NCI-H2107 (cell line): ENCODE data around the gene DGCR2.

Experiments
- DNase-seq: peaks from one replicate; lab custom pipeline; 2025; lab: John Stamatoyannopoulos, UW

Gene DGCR2

DNA sequence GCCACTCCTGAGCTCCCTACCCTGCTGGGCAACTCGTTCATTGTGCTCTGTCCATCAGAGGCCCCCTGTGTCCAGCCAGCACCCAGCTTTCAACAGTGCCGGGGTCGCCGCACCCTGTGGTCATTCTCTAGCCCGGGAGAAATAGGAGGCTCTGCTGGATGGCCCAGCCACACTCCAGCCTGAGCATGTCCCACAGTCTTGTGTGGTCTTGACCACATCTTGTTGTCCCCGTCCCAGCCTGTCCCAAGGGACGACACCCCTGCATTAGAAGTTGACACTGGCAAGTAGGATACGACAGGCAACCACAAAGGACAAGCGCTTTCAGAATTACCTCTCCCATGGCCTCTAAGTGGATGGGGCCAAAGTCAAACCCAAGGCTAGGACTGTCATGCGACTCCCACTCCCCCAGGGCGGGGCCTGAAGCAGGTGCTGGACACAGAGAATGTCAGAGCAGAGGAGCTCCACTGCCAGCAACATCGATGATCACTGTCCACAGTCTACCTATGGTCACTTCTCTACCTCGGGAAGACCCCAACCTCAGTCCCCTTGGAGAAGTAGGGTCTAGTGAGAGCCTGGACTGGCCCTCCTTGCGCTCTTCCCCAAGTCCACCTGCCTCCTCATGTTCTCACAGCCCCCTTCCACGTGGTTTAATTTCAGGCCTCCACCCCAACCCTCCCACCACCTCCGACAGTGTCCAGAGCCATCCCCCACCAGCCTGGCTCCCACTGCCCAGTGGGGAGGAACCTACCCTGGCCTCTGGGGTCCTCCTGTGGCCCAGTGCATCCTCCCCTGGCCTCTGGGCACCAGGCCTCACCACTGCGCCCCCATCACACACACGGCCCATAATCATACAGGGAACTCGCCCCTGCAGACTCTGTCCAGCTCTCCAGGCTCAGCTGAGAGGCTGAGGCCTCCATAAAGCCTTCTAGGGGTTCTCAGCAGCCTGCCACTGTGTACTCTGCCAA lies 4.4 kb upstream of the DGCR2 start:
- no peak for DNase-seq

DNA sequence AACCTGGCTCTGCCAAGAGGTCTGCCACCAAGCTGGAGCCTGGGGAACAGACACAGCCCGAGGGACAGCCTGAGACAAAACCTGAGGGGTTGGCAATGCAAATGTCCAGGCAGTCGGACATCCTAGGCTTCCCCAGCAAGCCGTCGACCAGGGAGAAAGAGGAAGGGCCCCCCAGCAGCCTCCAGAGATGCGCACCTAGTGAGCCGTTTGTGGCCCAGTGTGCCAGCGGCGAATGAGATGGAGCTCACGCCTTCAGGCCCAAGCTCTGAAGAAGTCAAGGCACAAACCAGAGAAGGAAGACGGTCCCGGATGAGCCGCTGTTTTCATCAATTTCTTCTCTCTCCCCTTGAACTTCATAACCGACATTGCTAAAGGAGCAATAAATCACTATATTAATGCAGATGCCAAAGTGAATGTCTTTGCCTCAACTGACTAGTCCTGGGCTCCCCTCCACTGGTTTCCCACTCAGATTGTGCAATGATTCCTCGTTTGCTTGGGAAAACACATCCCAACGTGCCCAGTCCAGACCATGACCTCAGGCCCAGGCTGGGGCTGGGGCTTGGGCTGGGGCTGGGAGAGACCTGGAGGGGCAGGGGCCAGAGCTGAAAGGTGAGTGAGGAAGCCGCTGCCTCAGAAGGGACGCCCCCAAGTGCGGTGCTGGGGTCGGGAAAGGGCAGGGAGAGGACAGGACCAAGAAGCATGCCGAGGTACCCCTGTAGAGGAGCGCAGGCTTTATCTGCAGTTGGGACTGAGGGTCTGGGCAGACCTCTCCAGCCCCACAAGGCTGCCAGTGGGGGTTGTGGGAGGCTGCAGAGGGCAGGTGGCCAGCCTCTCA lies 3.5 kb upstream of the DGCR2 start:
- no peak for DNase-seq

DNA sequence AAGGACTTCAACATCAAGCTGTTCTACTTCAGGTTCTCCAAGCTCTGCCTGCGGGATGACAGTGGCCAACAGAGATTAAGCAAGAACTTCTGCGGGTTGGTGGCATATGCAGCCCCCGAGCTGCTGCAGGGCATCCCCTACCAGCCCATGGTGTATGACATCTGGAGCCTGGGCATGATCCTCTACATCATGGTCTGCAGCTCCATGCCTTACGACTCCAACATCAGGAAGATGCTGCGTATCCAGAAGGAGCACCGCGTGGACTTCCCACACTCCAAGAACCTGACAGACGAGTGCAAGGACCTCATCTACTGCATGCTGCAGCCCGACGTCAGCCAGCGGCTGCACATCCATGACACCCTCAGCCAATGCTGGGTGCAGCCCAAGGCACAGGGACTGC lies 2.8 kb upstream of the DGCR2 start:
- no peak for DNase-seq

DNA sequence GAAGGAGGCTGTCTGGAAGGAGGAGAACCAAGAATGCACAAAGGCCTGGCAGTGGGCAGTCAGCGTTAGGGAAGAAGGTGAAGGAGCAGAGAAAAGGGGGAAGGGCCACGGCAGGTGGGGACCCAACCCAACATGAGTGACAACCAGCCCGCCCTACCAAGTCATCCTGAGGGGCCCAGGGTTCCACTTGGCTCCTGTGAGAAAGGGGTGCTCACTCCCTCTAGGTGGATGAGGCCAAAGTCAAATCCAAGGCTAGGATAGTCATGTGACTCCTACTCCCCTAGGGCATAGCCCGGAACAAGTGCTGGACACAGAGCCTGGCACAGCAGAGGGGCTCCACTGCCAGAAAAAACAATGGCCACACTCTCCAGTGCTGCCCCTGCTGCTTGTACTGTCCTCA lies 2.2 kb upstream of the DGCR2 start:
- no peak for DNase-seq

DNA sequence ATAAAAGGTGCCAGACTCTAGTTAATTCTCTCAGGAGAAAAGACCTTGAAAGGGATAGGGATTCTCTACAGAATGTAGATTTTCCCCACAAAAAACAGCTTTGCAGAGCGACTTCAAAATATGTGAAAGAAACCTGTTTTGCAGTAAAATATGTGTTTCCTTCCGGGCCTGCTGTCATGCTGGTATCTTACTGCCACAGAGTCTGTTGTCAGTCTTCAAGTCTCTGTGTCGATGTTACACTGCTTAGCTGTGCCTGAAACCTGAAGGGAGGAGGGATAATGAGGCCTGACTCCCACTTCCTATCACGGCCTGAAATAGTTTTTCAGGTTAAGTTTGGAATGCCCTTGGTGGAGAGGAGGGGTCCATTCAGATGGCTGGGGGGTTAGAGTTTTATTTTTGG lies 1.7 kb upstream of the DGCR2 start:
- no peak for DNase-seq

DNA sequence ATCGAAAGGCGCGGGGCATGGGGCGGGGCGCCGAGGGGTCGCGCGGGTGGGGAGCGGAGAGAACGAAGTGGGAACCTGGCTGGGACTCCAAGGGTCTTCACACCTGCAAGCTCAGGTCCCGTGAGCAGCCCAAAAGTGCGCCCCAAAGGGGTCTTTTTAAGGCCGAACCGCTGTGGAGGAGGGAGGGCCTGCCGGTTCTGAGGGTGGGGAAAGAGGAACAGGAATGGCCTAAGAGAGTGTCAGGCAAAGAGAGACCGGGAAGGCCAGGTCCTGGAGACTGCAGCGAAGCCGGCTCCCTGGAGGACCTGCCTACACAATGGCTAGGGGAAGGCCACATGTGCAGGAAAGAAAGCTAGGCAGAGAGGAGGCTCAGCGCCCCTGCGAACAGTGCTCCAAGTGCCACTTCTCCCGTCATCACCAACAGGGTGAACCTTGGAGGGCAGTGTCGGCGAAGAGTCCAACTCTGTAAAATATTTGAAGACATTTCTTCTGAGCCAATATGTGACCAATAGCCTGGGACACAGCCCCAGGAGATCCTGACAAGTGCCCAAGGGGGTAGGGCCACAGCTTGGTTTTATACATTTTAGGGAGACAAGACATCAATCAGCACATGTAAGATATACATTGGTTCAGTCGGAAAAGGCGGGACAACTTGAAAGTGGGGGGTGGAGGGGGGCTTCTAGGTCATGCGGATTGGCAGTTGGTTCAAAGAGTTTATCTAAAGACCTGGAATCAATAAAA lies 710 bp upstream of the DGCR2 start:
- no peak for DNase-seq

DNA sequence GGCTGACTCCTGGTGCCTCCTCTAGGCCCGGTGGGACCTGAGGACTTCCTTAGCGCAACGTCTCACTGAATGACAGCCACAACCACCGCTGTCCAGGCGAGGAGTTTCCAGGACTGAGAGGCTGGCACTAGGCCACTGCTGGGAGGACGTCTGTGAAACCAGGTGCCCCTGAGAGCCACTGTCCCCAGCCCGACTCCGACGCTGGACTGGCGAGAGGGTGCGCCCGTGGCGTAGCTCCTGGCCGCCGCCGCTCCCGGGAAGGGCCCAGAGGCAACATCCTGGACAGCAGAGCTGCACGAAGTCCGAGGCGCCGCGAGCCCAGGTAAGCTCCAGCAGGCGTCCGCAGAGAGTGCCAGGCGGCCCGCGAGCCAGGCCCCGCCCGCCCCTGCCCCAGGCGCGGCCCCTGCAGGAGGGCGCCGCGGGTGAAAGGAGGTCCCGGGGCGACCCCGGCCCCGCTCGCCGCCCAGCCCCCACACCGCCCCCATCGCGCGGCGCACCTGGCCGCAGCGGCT lies 525 bp downstream of the DGCR2 start:
- DNase-seq: no peak

DNA sequence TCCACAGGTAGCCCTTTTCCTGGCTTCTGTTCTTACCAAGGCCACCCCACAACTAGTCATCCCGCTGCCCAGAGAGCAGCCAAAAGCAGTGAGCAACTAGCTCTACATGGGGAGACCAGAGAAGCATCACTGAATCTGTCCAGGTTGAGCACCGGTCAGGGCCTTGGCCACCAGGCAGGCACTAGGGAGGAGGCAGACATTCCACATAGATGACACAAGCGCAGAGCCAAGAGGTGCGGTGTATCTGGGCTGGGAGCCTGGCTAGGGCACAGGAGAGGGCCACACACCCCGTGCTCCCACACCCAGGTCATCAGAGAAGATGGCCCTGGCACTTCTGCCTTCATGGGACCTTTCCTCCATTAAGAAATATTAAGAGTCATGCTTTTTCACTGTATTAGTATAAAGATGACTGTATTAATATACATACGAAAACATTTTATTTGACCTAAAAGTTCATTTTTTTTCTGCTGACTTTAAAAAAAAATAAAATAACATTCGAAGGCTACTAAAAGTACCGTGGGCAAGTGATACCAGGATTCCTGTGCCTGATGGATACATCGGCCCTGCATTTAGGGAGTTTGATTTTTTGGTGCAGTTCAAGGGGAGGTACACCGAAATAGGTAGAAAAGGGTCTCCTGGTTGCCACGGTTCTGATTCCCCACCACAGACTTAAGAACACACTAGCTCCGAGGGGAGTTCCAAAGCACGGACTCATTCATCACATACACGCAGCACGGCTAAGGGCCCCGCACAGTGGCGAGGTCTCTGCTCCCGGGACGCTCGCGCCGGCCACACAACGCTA lies 1.2 kb downstream of the DGCR2 start:
- no peak for DNase-seq

DNA sequence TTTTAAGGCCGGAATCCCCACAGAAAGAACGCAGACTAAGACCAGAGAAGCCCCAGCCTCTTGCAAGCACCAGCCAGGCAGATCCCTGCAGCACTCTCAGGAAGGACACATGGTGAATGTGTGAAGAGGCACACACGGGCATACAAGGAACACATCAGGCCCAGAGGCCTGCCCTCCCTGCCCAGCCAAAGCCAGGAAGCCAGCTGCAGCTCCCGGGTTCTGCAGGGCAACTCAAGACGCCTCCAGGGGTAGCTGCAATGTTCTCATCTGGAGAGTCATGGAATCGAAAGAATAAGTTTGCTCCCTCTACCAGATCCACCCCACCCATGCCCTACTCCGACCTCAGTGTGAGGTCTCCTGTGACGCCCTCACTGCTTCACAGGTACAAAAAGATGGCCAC lies 2.3 kb downstream of the DGCR2 start:
- DNase-seq: no peak

DNA sequence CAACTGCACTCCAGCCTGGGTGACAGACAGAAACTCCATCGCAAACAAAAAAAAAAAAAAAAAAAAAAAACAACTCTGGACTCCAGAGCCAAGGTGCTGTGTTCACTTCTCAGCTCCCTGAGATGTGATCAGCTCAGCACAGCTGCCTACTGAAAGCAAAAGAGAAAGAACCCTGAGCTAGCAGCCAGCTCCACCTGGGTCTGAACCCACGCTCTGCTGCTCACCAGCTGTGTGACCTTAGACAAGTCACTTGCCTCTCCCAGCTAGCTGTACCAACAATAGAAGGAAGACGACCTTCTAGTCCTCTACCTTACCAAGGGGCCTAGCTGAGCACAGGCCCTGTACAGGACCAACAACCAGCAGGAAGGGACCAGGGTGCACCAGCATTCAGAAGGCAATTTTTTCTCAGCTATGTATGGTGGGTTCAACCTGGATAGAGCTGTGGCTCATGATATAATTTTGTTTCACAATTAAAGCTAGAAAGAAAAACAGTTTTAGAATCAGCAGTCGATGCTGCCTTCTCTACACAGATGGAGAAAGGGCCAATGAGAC lies 3.8 kb downstream of the DGCR2 start:
- no peak for DNase-seq

DNA sequence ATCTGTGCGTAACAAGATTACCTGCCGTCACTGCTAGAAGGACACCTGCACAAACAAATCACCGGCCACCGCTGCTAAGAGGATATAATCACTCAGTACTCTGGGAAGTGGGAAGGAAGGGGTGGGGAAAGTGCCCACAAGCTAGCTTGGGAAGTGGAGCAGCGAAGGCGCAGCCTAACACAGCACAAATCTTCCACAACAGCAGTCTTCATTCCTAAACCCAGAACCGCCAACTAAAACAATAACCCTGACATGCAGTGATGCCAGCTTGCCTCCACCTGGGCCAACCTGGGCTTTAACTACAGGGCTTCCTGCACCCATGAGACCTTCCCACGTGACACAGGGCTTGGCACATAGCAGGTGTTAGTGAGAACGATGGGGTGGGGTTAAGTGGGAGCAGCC lies 5.1 kb downstream of the DGCR2 start:
- DNase-seq: no peak

DNA sequence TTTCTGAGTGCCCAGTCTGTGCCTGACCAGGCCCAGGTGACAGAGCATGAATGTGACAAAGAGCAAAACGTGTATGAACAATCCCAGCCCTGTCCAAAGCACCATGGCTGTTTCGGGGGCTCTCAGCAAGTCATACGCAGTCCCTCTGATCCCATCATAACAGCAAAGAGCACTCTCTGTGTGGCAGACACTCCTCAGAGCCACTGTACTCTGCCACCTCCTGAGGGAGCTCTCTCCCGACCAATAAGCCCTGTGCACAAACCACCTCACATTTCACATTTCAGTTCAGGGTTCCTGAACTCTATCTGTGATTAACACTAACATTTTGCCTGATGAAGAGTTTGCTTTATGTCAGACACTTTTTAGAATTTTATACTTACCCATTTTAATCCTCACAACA lies 6.6 kb downstream of the DGCR2 start:
- no peak for DNase-seq

DNA sequence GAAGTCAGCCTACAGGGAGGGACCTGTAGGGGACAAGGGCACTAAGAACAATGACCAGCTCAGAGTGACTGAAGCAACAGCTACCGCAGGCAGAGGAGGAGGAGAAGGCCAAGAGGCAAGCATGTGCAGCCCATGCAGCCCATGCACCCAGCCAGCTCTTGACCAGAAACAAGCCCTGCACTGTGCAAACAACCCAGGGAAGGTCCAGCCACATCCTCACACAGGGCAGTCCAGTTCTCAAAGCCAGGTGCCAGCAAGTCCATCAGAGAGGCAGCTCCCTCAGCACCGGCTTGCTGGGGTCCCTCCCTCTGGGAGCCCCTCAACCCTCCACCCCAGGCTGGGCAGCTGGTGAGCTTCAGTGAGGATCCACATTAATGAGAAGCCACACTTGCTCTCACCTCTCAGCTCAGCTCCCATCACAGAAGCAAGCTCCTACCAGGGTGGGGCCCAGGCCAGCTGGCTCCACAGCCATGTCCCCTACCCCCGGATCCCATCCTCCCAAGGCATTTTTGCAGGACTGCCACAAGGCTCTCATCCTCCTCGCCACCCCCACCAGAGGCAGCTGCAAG lies 7.1 kb downstream of the DGCR2 start:
- no peak for DNase-seq

DNA sequence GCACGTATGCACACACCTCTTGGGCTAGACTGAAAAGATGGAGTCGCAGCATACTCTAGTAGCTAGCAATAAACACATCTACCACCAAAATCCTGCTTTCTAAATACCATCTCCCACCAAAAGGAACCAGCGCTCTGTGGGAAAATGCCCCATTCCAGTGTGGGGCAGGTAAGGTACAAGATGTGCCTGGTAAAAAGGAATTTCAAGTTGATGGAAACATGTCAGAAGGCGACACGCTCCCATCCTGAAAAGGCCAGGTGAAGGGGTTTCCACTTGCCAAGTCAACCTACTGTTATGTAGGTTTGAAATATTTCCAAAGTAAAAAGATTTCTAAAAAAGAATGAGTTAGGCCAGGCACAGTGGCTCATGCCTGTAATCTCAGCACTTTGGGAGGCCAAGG lies 8.8 kb downstream of the DGCR2 start:
- DNase-seq: no peak

DNA sequence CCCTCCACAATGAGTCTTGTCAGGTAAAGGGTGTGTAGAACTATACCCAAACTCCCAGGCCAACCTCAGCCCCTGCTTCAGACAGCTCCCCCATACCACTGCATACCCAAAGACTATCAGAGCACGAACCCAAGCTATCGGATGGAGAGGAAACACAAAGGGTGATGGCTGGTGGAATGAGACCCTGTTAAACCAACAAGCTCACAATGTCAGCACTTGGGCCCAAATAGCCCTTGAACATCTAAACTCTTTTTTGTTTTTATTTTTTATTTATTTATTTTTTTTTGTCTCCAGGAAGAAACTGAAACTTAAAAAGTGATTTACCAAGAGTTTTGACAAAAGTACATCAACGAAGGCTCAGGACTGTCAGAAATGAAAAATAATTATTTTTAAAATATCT lies 10.6 kb downstream of the DGCR2 start:
- DNase-seq: no peak

DNA sequence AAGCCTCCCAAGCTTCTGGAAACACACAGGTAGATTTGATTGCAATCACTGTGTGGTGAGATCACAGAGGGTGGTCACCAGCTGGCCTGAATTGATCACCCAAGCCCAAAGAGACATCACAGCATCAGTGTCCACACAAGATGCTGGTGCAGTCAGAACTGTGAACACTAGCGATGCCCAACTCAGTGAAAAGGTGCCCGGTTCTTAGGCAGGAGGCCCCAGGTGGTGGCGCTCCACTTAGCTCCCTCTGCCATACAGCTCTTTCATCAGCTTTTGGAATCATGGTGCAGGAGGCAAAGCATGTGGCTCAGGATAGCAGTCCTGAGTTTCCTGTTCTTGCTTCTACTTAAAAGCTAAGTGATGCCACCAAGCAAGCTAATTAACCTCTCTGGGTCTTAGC lies 11.1 kb downstream of the DGCR2 start:
- DNase-seq: no peak

DNA sequence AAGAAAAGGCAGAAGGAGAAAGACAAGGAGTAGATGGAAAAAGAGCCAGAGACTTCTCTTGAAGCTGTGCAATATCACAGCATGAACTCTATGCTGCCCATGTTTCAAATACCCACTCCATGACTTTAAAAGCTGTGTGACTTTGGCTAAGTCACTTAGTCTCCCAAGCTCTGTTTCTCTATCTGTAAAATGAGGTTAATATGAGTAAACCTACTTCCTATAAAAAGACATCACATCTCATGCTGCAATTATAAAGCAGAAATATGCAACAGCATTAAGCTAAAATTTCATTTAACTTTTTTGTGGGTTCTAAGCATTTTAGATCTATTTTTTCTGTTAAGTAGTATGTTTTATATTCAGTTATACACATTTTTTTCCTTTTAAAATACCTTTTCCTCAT lies 11.6 kb downstream of the DGCR2 start:
- DNase-seq: no peak

DNA sequence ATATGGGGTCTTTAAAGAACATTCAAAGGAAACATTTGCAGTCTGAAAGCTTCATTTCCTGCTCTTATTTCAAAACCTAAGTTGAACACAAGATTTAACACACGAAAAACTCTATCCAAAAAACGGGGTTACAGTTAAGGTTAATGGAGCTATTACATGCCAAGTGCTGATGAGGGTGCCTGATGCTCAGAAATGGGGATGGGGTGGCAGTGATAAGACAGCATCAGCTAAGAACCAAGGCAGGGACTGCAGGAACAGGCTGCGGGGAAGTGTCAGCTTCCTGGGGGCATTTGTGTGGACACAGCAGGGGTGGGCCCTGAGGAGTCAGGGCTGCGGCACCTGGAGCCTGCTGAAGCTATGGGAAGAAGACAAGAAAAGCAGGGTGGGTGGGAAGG lies 12.2 kb downstream of the DGCR2 start:
- no peak for DNase-seq

DNA sequence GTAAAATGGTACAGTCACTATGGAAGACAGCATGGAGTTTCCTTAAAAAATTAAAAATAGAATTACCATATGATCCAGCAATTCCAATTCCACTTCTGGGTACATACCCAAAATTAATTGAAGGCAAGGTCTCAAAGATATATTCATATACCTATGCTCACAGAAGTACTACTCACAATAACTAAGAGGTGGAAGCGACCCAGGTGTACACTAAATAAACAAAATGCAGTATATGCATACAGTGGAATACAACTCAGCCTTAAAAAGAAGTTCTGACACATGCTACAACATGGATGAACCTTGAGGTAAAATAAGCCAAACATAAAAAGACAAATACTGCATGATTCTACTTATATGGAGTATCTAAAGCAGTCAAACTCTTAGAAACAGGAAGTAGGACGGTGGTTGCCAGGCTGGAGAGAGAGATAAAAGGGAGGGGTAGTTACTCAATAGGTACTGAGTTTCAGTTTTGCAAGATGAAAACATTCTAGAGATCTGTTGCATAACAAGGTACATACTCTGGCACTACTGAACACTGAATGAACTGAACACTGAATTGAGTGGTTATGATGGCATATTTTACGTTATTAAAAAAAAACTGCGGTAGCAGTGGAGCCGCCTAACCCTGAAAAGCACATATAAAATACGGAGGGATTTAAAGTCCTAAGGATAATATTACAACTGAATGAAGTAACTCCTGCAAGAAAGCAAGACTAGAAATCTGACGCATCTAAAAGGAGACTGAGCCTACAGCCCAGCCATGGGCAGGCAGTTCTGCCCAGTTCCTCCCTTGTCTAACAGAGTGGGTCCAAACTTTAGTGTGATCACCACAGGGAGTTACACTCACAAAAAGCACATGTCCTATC lies 12.8 kb downstream of the DGCR2 start:
- no peak for DNase-seq

DNA sequence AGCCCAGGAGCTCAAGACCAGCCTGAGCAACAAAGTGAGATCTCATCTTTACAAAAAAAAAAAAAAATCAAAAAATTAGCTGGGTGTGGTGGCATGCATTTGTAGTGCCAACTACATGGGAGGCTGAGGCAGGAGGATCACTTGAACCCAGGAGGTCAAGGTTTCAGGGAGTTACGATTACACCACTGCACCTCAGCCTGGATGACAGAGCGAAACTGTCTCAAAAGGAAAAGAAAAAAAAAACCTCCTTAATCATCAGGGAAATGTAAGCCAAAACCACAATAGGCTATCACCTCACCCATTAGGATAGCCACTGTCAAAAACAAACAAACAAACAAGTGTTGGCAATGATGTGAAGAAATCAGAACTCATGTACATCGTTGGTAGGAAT lies 13.4 kb downstream of the DGCR2 start:
- no peak for DNase-seq
